ENCODE results near the gene SEMA3E.

DNA sequence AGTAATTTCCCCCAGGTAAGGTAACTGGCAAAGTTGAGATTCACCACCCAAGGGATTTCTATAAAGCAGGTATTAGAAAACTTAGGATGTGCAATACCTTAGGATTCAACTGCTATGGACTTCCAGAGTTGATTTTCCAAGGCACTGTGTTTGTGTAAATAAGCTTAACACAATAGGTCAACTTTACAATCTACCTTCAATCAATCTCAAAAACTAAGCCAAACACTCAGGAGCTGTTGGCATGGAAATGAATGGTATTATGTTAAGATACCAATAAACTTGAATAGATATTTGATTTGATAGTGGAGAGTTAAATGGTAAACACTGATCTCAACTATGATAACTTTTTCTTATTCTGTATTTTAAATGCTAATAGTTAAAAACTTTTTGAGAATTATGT lies 762 bp upstream of the SEMA3E start:
- TF ChIP-seq, protein P1, sequence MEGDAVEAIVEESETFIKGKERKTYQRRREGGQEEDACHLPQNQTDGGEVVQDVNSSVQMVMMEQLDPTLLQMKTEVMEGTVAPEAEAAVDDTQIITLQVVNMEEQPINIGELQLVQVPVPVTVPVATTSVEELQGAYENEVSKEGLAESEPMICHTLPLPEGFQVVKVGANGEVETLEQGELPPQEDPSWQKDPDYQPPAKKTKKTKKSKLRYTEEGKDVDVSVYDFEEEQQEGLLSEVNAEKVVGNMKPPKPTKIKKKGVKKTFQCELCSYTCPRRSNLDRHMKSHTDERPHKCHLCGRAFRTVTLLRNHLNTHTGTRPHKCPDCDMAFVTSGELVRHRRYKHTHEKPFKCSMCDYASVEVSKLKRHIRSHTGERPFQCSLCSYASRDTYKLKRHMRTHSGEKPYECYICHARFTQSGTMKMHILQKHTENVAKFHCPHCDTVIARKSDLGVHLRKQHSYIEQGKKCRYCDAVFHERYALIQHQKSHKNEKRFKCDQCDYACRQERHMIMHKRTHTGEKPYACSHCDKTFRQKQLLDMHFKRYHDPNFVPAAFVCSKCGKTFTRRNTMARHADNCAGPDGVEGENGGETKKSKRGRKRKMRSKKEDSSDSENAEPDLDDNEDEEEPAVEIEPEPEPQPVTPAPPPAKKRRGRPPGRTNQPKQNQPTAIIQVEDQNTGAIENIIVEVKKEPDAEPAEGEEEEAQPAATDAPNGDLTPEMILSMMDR (IDR thresholded peaks at IDR 0.05) = no peak
- TF ChIP-seq POLR2A (IDR thresholded peaks at IDR 0.05) (no peak), EP300 (IDR thresholded peaks at IDR 0.05) (no peak)
